Esophagus muscularis mucosa (tissue), 4 donors: Measurements from ENCODE around the gene NNT.

Experiments used
- EP300 ChIP-seq: sonication (generic); formaldehyde crosslinking; IDR thresholded peaks from one replicate; pipeline ENCODE4 v1.6.1; 2017; ENCODE audit warnings: antibody characterized with exemption
- POLR2A ChIP-seq: fragments of 450-650 bp; IDR thresholded peaks from one replicate; pipeline ENCODE4 v1.6.1; 2017; ENCODE audit warnings: antibody characterized with exemption, moderate library complexity, mild to moderate bottlenecking, low read depth
- POLR2AphosphoS5 ChIP-seq, 2 donors: sonication (generic); formaldehyde crosslinking; IDR thresholded peaks; one replicate each; pipeline ENCODE4 v1.6.1; 2017; ENCODE audit warnings: antibody characterized with exemption in 2 of 2
- TF ChIP-seq, protein P1 (sequence below), 3 experiments: fragments of 200-600 bp in 2 of 3; fragments of 450-650 bp in 1 of 3; sonication (generic) in 2 of 3; IDR thresholded peaks; one replicate each; pipeline ENCODE4 v1.5.1; 2017 to 2019; ENCODE audit warnings: antibody characterized with exemption in 3 of 3, mild to moderate bottlenecking in 2 of 3, moderate library complexity in 1 of 3

GRCh38 chr5:43730832-43731342 is 127.9 kb downstream of the NNT start:
- TF ChIP-seq, protein P1, sequence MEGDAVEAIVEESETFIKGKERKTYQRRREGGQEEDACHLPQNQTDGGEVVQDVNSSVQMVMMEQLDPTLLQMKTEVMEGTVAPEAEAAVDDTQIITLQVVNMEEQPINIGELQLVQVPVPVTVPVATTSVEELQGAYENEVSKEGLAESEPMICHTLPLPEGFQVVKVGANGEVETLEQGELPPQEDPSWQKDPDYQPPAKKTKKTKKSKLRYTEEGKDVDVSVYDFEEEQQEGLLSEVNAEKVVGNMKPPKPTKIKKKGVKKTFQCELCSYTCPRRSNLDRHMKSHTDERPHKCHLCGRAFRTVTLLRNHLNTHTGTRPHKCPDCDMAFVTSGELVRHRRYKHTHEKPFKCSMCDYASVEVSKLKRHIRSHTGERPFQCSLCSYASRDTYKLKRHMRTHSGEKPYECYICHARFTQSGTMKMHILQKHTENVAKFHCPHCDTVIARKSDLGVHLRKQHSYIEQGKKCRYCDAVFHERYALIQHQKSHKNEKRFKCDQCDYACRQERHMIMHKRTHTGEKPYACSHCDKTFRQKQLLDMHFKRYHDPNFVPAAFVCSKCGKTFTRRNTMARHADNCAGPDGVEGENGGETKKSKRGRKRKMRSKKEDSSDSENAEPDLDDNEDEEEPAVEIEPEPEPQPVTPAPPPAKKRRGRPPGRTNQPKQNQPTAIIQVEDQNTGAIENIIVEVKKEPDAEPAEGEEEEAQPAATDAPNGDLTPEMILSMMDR (IDR thresholded peaks at IDR 0.05) = no peak
- TF ChIP-seq EP300 (no peak), POLR2AphosphoS5 (IDR thresholded peaks at IDR 0.05) (no peak), POLR2A (no peak)
